Keratinocyte (primary cell): ENCODE results near the gene TOM1L2.

ENCODE experiments used
- EZH2 ChIP-seq: IDR thresholded peaks from one replicate; pipeline ENCODE4 v1.6.1; 2012; ENCODE audit warnings: inconsistent platforms, mild to moderate bottlenecking, low read length, moderate library complexity
- TF ChIP-seq, protein P1 (sequence below), 3 experiments: IDR thresholded peaks in 1 of 3; conservative IDR thresholded peaks in 1 of 3; optimal IDR thresholded peaks in 1 of 3; 2 replicates in 2 of 3; 3 replicates in 1 of 3; pipeline versions ENCODE3 to v1.5.1; 2011; ENCODE audit warnings: low read length in 3 of 3, mild to moderate bottlenecking in 3 of 3, moderate library complexity in 2 of 3, control low read depth in 1 of 3, inconsistent platforms in 1 of 3; ENCODE audit not compliant: insufficient read depth in 2 of 3; ENCODE audit errors: extremely low read depth in 1 of 3

DNA sequence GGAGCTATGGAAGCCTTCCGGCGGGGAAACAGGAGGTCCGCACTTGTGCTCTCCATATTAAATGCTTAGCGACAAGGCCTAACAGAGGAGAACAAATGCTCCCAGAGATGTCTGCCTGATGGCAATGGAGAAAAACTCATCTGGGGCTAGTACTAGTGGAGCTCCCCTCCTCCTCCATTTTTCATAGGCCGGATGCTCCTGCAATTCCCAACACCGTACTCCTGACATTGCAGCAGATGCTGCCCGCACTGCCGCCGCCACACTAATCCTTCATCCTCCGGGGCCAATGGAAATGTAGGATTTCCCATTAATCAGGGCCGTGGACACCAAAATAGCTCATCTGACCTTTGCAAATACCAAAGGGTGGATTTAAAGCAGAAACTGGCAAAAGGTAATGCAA, 27.5 kb downstream of the TOM1L2 start:
- TF ChIP-seq, protein P1, sequence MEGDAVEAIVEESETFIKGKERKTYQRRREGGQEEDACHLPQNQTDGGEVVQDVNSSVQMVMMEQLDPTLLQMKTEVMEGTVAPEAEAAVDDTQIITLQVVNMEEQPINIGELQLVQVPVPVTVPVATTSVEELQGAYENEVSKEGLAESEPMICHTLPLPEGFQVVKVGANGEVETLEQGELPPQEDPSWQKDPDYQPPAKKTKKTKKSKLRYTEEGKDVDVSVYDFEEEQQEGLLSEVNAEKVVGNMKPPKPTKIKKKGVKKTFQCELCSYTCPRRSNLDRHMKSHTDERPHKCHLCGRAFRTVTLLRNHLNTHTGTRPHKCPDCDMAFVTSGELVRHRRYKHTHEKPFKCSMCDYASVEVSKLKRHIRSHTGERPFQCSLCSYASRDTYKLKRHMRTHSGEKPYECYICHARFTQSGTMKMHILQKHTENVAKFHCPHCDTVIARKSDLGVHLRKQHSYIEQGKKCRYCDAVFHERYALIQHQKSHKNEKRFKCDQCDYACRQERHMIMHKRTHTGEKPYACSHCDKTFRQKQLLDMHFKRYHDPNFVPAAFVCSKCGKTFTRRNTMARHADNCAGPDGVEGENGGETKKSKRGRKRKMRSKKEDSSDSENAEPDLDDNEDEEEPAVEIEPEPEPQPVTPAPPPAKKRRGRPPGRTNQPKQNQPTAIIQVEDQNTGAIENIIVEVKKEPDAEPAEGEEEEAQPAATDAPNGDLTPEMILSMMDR (optimal IDR thresholded peaks at IDR 0.05 in 1 of 3, IDR thresholded peaks at IDR 0.05 in 1 of 3, conservative IDR thresholded peaks at IDR 0.05 in 1 of 3; ENCODE audit: extremely low read depth in 1 of 3, insufficient read depth in 2 of 3, low read length in 3 of 3) = no peak
- TF ChIP-seq EZH2 = no peak
